GM23338 (cell line): ENCODE measurements around the gene RAP2B. TPM values are rescaled to one million over a fixed set of nuclear protein-coding genes. Genes with fewer than 3 reads are reported as not detected.

Experiments used
- ATAC-seq: fragments of 200-7000 bp; cut with Tn5 transposase; 3 replicates; pipeline ENCODE4 v1.9.1; 2020
- DNase-seq: peaks from one replicate; pipeline ENCODE4 v3.0.0-alpha.2; 2015; ENCODE audit warnings: low spot score
- H2AFZ ChIP-seq: fragments of 200-600 bp; sonication (generic); 2 replicates; pipeline ENCODE4 v1.8.0; 2016; ENCODE audit warnings: antibody characterized with exemption, mild to moderate bottlenecking, moderate library complexity
- H3F3A ChIP-seq: fragments of 200-600 bp; sonication (generic); replicated peaks from 2 replicates; pipeline ENCODE4 v1.8.0; 2017; ENCODE audit warnings: antibody characterized with exemption, mixed run types, low read depth
- H3K27ac ChIP-seq: fragments of 200-600 bp; sonication (generic); 2 replicates; pipeline ENCODE4 v1.6.1; 2016; ENCODE audit warnings: low read depth
- H3K27me3 ChIP-seq: fragments of 200-600 bp; sonication (generic); 2 replicates; pipeline ENCODE4 v1.8.0; 2016; ENCODE audit warnings: mild to moderate bottlenecking, mixed run types, moderate library complexity; ENCODE audit not compliant: insufficient read depth
- H3K36me3 ChIP-seq: fragments of 200-600 bp; sonication (generic); 2 replicates; pipeline ENCODE4 v1.8.0; 2016; ENCODE audit warnings: mild to moderate bottlenecking; ENCODE audit not compliant: insufficient read depth
- H3K4me1 ChIP-seq: fragments of 200-600 bp; sonication (generic); 2 replicates; pipeline ENCODE4 v1.8.0; 2016; ENCODE audit warnings: mild to moderate bottlenecking, moderate library complexity; ENCODE audit not compliant: insufficient read depth
- H3K4me2 ChIP-seq: fragments of 200-600 bp; sonication (generic); 2 replicates; pipeline ENCODE4 v1.7.1; 2017; ENCODE audit warnings: mixed run types
- H3K4me3 ChIP-seq: fragments of 200-600 bp; sonication (generic); 2 replicates; pipeline ENCODE4 v1.6.1; 2016; ENCODE audit warnings: mixed run types
- H3K79me2 ChIP-seq: fragments of 200-600 bp; sonication (generic); replicated peaks from 2 replicates; pipeline ENCODE4 v1.8.0; 2017; ENCODE audit warnings: mild to moderate bottlenecking; ENCODE audit not compliant: insufficient read depth
- H3K9me2 ChIP-seq: fragments of 200-600 bp; sonication (generic); 2 replicates; pipeline ENCODE4 v1.8.0; 2017; ENCODE audit not compliant: insufficient read depth
- H4K20me1 ChIP-seq: fragments of 200-600 bp; sonication (generic); replicated peaks from 2 replicates; pipeline ENCODE4 v1.8.0; 2017; ENCODE audit warnings: mild to moderate bottlenecking; ENCODE audit not compliant: insufficient read depth
- H3K27ac Mint-ChIP-seq: 2 replicates; pipeline ENCODE4 v1.8.0; 2020; ENCODE audit warnings: inconsistent platforms, mild to moderate bottlenecking, moderate library complexity, mixed read lengths
- H3K27me3 Mint-ChIP-seq: 3 replicates; pipeline ENCODE4 v1.8.0; 2022; ENCODE audit warnings: low read depth, mild to moderate bottlenecking, moderate library complexity, mixed read lengths, inconsistent platforms; ENCODE audit not compliant: insufficient read depth, poor library complexity
- H3K36me3 Mint-ChIP-seq: 3 replicates; pipeline ENCODE4 v1.8.0; 2021; ENCODE audit warnings: low read depth, mild to moderate bottlenecking, inconsistent platforms, moderate library complexity, mixed read lengths
- H3K4me1 Mint-ChIP-seq: 3 replicates; pipeline ENCODE4 v1.8.0; 2020; ENCODE audit warnings: mild to moderate bottlenecking, inconsistent platforms, mixed read lengths
- H3K4me3 Mint-ChIP-seq: 3 replicates; pipeline ENCODE4 v1.8.0; 2021; ENCODE audit warnings: moderate library complexity, mild to moderate bottlenecking, inconsistent platforms, mixed read lengths
- H3K9me3 Mint-ChIP-seq: 3 replicates; pipeline ENCODE4 v1.8.0; 2020; ENCODE audit warnings: moderate library complexity, mild to moderate bottlenecking, inconsistent platforms, mixed read lengths
- CREB1 ChIP-seq: fragments of 250-450 bp; sonication (Bioruptor Pico); IDR thresholded peaks from 2 replicates; pipeline ENCODE4 v1.5.0; 2020; ENCODE audit warnings: low read depth, mild to moderate bottlenecking, moderate library complexity
- EZH2phosphoT487 ChIP-seq: fragments of 200-600 bp; sonication (generic); IDR thresholded peaks from one replicate; pipeline ENCODE4 v1.8.1; 2018; ENCODE audit warnings: antibody characterized with exemption; ENCODE audit not compliant: unreplicated experiment
- JUNB ChIP-seq: IDR thresholded peaks from one replicate; pipeline ENCODE4 v1.6.1; 2016; ENCODE audit warnings: antibody characterized with exemption; ENCODE audit not compliant: unreplicated experiment
- NANOG ChIP-seq: IDR thresholded peaks from 2 replicates; pipeline ENCODE4 v1.6.1; 2016; ENCODE audit warnings: antibody characterized with exemption, borderline replicate concordance
- STAT1 ChIP-seq: IDR thresholded peaks from one replicate; pipeline ENCODE4 v1.6.1; 2016; ENCODE audit warnings: antibody characterized with exemption; ENCODE audit not compliant: unreplicated experiment
- ZNF331 ChIP-seq: fragments of 250-450 bp; sonication (Bioruptor Pico); IDR thresholded peaks from 2 replicates; pipeline ENCODE4 v1.5.0; 2020; ENCODE audit warnings: low read depth, mild to moderate bottlenecking, moderate library complexity
- polyA plus RNA-seq: library from polyadenylated mRNA; unstranded; fragments of >200 nt; fragmentation: Nextera tagmentation; extraction: Ambion mirVana; gene quantifications from 2 replicates; pipeline ENCODE4 v1.2.1, GENCODE V29; 2016
- total RNA-seq: library from RNA; depleted of rRNA; stranded (reverse); fragments of >200 nt; shearing (Covaris generic); gene quantifications from 2 replicates; pipeline ENCODE4 v1.2.3, GENCODE V29; 2014
- TF ChIP-seq, protein P1 (sequence below): IDR thresholded peaks from one replicate; pipeline ENCODE4 v1.6.1; 2018; ENCODE audit warnings: antibody characterized with exemption; ENCODE audit not compliant: unreplicated experiment
- TF ChIP-seq, protein P2 (sequence below): fragments of 250-450 bp; sonication (Bioruptor Pico); IDR thresholded peaks from 2 replicates; pipeline ENCODE4 v1.5.0; 2020; ENCODE audit warnings: mild to moderate bottlenecking, moderate library complexity
- TF ChIP-seq, protein P3 (sequence below), 2 experiments: fragments of 200-600 bp in 1 of 2; sonication (generic) in 1 of 2; conservative IDR thresholded peaks; 2 replicates each; pipeline versions ENCODE4 v1.5.1 to v1.6.1; 2016 to 2017; ENCODE audit warnings: antibody characterized with exemption in 2 of 2, low read depth in 2 of 2, mild to moderate bottlenecking in 2 of 2, moderate library complexity in 1 of 2

The RAP2B gene
- total and polyA plus RNA-seq, 2 experiments from 2014 or later, result 22.5 to 24.0 TPM

DNA sequence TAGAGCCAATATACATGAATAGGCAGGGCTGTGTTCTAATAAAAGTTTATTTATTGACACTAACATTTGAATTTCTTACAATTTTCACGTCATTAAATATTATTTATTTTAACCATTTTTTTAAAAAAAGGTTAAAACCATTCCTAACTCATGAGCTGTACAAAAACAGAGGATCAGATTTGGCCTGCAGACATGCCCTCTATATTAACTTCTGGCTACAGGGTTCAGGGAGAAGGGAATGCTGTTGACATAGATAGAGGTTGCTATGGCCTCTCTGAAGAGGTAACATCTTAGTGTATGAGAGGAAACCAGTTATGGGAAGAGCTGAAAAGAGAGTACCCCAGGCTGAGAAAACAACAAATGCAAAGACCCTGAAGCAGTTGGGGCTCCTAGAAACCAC is 19.1 kb upstream of the RAP2B start (continued):
- TF ChIP-seq, protein P1, sequence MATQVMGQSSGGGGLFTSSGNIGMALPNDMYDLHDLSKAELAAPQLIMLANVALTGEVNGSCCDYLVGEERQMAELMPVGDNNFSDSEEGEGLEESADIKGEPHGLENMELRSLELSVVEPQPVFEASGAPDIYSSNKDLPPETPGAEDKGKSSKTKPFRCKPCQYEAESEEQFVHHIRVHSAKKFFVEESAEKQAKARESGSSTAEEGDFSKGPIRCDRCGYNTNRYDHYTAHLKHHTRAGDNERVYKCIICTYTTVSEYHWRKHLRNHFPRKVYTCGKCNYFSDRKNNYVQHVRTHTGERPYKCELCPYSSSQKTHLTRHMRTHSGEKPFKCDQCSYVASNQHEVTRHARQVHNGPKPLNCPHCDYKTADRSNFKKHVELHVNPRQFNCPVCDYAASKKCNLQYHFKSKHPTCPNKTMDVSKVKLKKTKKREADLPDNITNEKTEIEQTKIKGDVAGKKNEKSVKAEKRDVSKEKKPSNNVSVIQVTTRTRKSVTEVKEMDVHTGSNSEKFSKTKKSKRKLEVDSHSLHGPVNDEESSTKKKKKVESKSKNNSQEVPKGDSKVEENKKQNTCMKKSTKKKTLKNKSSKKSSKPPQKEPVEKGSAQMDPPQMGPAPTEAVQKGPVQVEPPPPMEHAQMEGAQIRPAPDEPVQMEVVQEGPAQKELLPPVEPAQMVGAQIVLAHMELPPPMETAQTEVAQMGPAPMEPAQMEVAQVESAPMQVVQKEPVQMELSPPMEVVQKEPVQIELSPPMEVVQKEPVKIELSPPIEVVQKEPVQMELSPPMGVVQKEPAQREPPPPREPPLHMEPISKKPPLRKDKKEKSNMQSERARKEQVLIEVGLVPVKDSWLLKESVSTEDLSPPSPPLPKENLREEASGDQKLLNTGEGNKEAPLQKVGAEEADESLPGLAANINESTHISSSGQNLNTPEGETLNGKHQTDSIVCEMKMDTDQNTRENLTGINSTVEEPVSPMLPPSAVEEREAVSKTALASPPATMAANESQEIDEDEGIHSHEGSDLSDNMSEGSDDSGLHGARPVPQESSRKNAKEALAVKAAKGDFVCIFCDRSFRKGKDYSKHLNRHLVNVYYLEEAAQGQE, result no peak
- no peak for TF ChIP-seq ZNF331 (CRISPR knock-in tag)
- TF ChIP-seq EZH2phosphoT487, result no peak

DNA sequence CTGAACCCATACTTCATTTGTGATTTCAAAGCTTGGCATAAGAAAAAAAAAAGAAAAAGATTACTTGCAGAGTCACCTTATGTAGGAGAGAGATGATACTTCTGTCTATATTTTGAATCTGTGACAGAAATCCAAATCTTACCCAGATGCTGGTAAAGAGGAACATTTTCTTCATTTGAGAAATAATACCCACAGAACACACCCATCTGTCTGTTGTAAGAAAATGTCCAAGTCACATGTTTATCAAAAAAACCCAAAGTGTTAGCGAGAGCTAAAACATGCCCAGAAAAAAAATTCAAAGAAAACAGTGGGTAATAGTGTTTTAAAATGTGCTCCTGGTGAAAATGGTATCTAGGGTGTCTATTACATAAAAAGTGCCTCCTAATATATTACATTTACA is 18.0 kb upstream of the RAP2B start:
- H3K4me3 ChIP-seq, result no peak overlapping the region
- H3F3A ChIP-seq, result no peaks in the 10 kb centered on the region
- no peak for ATAC-seq
- no peak overlapping the region for H3K4me2 ChIP-seq
- no peaks in the 10 kb centered on the region for H3K9me3 Mint-ChIP-seq
- H3K4me1 Mint-ChIP-seq, result peaks cover 8% of the 10 kb centered on the region; the same call in 2 of the 3 replicates
- H3K27ac Mint-ChIP-seq, result no peak overlapping the region
- no peaks in the 10 kb centered on the region for H3K4me1 ChIP-seq
- no peak overlapping the region for H3K4me3 Mint-ChIP-seq
- H2AFZ ChIP-seq, result no peak overlapping the region
- no peak overlapping the region for H3K27ac ChIP-seq
- no peaks in the 10 kb centered on the region for H3K36me3 Mint-ChIP-seq
- H3K9me2 ChIP-seq, result no peaks in the 10 kb centered on the region
- no peak for TF ChIP-seq CREB1
- TF ChIP-seq, protein P2, sequence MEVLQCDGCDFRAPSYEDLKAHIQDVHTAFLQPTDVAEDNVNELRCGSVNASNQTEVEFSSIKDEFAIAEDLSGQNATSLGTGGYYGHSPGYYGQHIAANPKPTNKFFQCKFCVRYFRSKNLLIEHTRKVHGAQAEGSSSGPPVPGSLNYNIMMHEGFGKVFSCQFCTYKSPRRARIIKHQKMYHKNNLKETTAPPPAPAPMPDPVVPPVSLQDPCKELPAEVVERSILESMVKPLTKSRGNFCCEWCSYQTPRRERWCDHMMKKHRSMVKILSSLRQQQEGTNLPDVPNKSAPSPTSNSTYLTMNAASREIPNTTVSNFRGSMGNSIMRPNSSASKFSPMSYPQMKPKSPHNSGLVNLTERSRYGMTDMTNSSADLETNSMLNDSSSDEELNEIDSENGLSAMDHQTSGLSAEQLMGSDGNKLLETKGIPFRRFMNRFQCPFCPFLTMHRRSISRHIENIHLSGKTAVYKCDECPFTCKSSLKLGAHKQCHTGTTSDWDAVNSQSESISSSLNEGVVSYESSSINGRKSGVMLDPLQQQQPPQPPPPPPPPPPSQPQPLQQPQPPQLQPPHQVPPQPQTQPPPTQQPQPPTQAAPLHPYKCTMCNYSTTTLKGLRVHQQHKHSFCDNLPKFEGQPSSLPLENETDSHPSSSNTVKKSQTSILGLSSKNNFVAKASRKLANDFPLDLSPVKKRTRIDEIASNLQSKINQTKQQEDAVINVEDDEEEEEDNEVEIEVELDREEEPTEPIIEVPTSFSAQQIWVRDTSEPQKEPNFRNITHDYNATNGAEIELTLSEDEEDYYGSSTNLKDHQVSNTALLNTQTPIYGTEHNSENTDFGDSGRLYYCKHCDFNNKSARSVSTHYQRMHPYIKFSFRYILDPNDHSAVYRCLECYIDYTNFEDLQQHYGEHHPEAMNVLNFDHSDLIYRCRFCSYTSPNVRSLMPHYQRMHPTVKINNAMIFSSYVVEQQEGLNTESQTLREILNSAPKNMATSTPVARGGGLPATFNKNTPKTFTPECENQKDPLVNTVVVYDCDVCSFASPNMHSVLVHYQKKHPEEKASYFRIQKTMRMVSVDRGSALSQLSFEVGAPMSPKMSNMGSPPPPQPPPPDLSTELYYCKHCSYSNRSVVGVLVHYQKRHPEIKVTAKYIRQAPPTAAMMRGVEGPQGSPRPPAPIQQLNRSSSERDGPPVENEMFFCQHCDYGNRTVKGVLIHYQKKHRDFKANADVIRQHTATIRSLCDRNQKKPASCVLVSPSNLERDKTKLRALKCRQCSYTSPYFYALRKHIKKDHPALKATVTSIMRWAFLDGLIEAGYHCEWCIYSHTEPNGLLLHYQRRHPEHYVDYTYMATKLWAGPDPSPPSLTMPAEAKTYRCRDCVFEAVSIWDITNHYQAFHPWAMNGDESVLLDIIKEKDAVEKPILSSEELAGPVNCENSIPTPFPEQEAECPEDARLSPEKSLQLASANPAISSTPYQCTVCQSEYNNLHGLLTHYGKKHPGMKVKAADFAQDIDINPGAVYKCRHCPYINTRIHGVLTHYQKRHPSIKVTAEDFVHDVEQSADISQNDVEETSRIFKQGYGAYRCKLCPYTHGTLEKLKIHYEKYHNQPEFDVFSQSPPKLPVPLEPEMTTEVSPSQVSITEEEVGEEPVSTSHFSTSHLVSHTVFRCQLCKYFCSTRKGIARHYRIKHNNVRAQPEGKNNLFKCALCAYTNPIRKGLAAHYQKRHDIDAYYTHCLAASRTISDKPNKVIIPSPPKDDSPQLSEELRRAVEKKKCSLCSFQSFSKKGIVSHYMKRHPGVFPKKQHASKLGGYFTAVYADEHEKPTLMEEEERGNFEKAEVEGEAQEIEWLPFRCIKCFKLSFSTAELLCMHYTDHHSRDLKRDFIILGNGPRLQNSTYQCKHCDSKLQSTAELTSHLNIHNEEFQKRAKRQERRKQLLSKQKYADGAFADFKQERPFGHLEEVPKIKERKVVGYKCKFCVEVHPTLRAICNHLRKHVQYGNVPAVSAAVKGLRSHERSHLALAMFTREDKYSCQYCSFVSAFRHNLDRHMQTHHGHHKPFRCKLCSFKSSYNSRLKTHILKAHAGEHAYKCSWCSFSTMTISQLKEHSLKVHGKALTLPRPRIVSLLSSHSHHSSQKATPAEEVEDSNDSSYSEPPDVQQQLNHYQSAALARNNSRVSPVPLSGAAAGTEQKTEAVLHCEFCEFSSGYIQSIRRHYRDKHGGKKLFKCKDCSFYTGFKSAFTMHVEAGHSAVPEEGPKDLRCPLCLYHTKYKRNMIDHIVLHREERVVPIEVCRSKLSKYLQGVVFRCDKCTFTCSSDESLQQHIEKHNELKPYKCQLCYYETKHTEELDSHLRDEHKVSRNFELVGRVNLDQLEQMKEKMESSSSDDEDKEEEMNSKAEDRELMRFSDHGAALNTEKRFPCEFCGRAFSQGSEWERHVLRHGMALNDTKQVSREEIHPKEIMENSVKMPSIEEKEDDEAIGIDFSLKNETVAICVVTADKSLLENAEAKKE, result no peak
- TF ChIP-seq, protein P3, sequence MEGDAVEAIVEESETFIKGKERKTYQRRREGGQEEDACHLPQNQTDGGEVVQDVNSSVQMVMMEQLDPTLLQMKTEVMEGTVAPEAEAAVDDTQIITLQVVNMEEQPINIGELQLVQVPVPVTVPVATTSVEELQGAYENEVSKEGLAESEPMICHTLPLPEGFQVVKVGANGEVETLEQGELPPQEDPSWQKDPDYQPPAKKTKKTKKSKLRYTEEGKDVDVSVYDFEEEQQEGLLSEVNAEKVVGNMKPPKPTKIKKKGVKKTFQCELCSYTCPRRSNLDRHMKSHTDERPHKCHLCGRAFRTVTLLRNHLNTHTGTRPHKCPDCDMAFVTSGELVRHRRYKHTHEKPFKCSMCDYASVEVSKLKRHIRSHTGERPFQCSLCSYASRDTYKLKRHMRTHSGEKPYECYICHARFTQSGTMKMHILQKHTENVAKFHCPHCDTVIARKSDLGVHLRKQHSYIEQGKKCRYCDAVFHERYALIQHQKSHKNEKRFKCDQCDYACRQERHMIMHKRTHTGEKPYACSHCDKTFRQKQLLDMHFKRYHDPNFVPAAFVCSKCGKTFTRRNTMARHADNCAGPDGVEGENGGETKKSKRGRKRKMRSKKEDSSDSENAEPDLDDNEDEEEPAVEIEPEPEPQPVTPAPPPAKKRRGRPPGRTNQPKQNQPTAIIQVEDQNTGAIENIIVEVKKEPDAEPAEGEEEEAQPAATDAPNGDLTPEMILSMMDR (conservative IDR thresholded peaks at IDR 0.05; ENCODE audit: low read depth in 2 of 2), result no peak
- no peak for TF ChIP-seq NANOG
- no peak for TF ChIP-seq JUNB
- no peak for TF ChIP-seq STAT1
- H3K27me3 Mint-ChIP-seq, result peaks cover 7% of the 10 kb centered on the region
- H3K36me3 ChIP-seq, result no peaks in the 10 kb centered on the region
- no peaks in the 10 kb centered on the region for H3K79me2 ChIP-seq
- H4K20me1 ChIP-seq, result no peaks in the 10 kb centered on the region
- H3K27me3 ChIP-seq, result no peaks in the 10 kb centered on the region
- DNase-seq, result no peak
